Measurements from ENCODE around the gene FNIP2. TPM values are rescaled to one million over a fixed set of nuclear protein-coding genes. Genes with fewer than 3 reads are reported as not detected.
A peak's percentile ranks its signal among the peaks of the same experiment; 100 is the strongest.
"Not testable (repeated sequence)": the region's sequence is repeated elsewhere in the genome, so short reads cannot be mapped to it uniquely, and the experiment has no call there.

The FNIP2 gene
- total RNA-seq, 3 donors from 2014 or later (not counting 1 experiment from before 2014, with no cell fraction given), result 19.4 to 22.6 (median 21.8) TPM

- no peak for TF ChIP-seq CTCF (IDR thresholded peaks at IDR 0.05)
- Mint-ChIP-seq H3K4me3 (peak overlapping the region; percentile 7), H3K27ac (peak overlapping the region in 1 of 2 donors; percentile 23), H3K27me3 (ENCODE audit: low read depth in 2 of 2) (peaks cover 30 to 64% of the 10 kb centered on the region in 2 donors), H3K36me3 (no peaks in the 10 kb centered on the region), H3K4me1 (peaks cover 33 to 35% of the 10 kb centered on the region in 2 donors), H3K9me3 (no peaks in the 10 kb centered on the region)
- H3K4me1 ChIP-seq (ENCODE audit: control insufficient read depth, insufficient read depth, low read length), result peaks cover 5% of the 10 kb centered on the region
- no peaks in the 10 kb centered on the region for H3K36me3 ChIP-seq (ENCODE audit: control insufficient read depth, insufficient read depth, low read length)
- H3K9me3 ChIP-seq (ENCODE audit: control insufficient read depth, insufficient read depth, low read length), result no peaks in the 10 kb centered on the region
- intact Hi-C loops (cut with micrococcal nuclease), result loop anchor here (2.0 kb wide), 1 partner anchor 49 kb away; no protein-coding TSS in a partner anchor
- no peak overlapping the region for H3K4me3 ChIP-seq (ENCODE audit: low read length)
- DNase-seq (peak in 1 of 2 donors; percentile 26), ATAC-seq (peak; percentile 71 to 93 (median 81))
- no peak overlapping the region for H3K27ac ChIP-seq (ENCODE audit: low read length)
- peaks cover 3% of the 10 kb centered on the region for H3K27me3 ChIP-seq (ENCODE audit: control insufficient read depth, insufficient read depth, low read length)
- 22% methylated on average over 5 of the region's 5 CpGs for WGBS (ENCODE audit: insufficient coverage)
These were observed 176.8 kb downstream of the FNIP2 start for GRCh38 chr4:158945529-158946108.

GRCh38 chr4:158946825-158947224 lies 178.0 kb downstream of the FNIP2 start:
- DNase-seq, result no peak
- ATAC-seq, result no peak
- WGBS (ENCODE audit: insufficient coverage), result 97% methylated on average over 2 of the region's 3 CpGs
- peaks cover 5% of the 10 kb centered on the region for H3K4me1 ChIP-seq (ENCODE audit: control insufficient read depth, insufficient read depth, low read length)
- intact Hi-C loops (cut with micrococcal nuclease), result no loop called here
- no peaks in the 10 kb centered on the region for H3K36me3 ChIP-seq (ENCODE audit: control insufficient read depth, insufficient read depth, low read length)
- TF ChIP-seq CTCF (IDR thresholded peaks at IDR 0.05), result no peak
- no peak overlapping the region for H3K4me3 Mint-ChIP-seq
- peaks cover 0 to 4% of the 10 kb centered on the region in 2 donors for H3K9me3 Mint-ChIP-seq
- no peaks in the 10 kb centered on the region for H3K9me3 ChIP-seq (ENCODE audit: control insufficient read depth, insufficient read depth, low read length)
- peak overlapping the region in 1 of 2 donors; percentile 23 for H3K27ac Mint-ChIP-seq
- peaks cover 30 to 58% of the 10 kb centered on the region in 2 donors for H3K27me3 Mint-ChIP-seq (ENCODE audit: low read depth in 2 of 2)
- no peak overlapping the region for H3K4me3 ChIP-seq (ENCODE audit: low read length)
- H3K36me3 Mint-ChIP-seq, result peaks cover 8% of the 10 kb centered on the region
- H3K27me3 ChIP-seq (ENCODE audit: control insufficient read depth, insufficient read depth, low read length), result peaks cover 3% of the 10 kb centered on the region
- no peak overlapping the region for H3K27ac ChIP-seq (ENCODE audit: low read length)
- H3K4me1 Mint-ChIP-seq, result peaks cover 33 to 35% of the 10 kb centered on the region in 2 donors

GRCh38 chr4:158948071-158948470 lies 179.2 kb downstream of the FNIP2 start:
- Histone ChIP-seq H3K36me3 (ENCODE audit: control insufficient read depth, insufficient read depth, low read length) (no peaks in the 10 kb centered on the region), H3K4me3 (ENCODE audit: low read length) (no peak overlapping the region), H3K4me1 (ENCODE audit: control insufficient read depth, insufficient read depth, low read length) (peaks cover 5% of the 10 kb centered on the region), H3K27ac (ENCODE audit: low read length) (no peak overlapping the region), H3K9me3 (ENCODE audit: control insufficient read depth, insufficient read depth, low read length) (peaks cover 6% of the 10 kb centered on the region), H3K27me3 (ENCODE audit: control insufficient read depth, insufficient read depth, low read length) (peaks cover 3% of the 10 kb centered on the region)
- Mint-ChIP-seq H3K9me3 (peaks cover 3 to 10% of the 10 kb centered on the region in 2 donors), H3K4me3 (no peak overlapping the region), H3K4me1 (peaks cover 33 to 35% of the 10 kb centered on the region in 2 donors), H3K27me3 (ENCODE audit: low read depth in 2 of 2) (peaks cover 32 to 66% of the 10 kb centered on the region in 2 donors), H3K27ac (no peak overlapping the region), H3K36me3 (peaks cover 19% of the 10 kb centered on the region)
- 96% methylated on average over 2 of the region's 2 CpGs for WGBS (ENCODE audit: insufficient coverage)
- ATAC-seq (no peak), DNase-seq (no peak)
- no peak for TF ChIP-seq CTCF (IDR thresholded peaks at IDR 0.05)
- intact Hi-C loops (cut with micrococcal nuclease), result no loop called here

- Mint-ChIP-seq H3K4me3 (no peak overlapping the region), H3K27me3 (ENCODE audit: low read depth in 2 of 2) (peaks cover 31 to 65% of the 10 kb centered on the region in 2 donors), H3K4me1 (peaks cover 33 to 35% of the 10 kb centered on the region in 2 donors), H3K27ac (no peak overlapping the region), H3K36me3 (peaks cover 19% of the 10 kb centered on the region), H3K9me3 (peaks cover 3 to 10% of the 10 kb centered on the region in 2 donors)
- TF ChIP-seq CTCF (IDR thresholded peaks at IDR 0.05), result no peak
- no peak overlapping the region for H3K27ac ChIP-seq (ENCODE audit: low read length)
- DNase-seq, result peak in 1 of 2 donors; percentile 7
- peaks cover 3% of the 10 kb centered on the region for H3K27me3 ChIP-seq (ENCODE audit: control insufficient read depth, insufficient read depth, low read length)
- peaks cover 5% of the 10 kb centered on the region for H3K4me1 ChIP-seq (ENCODE audit: control insufficient read depth, insufficient read depth, low read length)
- no peaks in the 10 kb centered on the region for H3K36me3 ChIP-seq (ENCODE audit: control insufficient read depth, insufficient read depth, low read length)
- peaks cover 12% of the 10 kb centered on the region for H3K9me3 ChIP-seq (ENCODE audit: control insufficient read depth, insufficient read depth, low read length)
- intact Hi-C loops (cut with micrococcal nuclease), result no loop called here
- ATAC-seq, result peak in 2 of 3 donors; percentile 53 to 59
- H3K4me3 ChIP-seq (ENCODE audit: low read length), result no peak overlapping the region
These were observed 180.3 kb downstream of the FNIP2 start for GRCh38 chr4:158949099-158949498.

DNA sequence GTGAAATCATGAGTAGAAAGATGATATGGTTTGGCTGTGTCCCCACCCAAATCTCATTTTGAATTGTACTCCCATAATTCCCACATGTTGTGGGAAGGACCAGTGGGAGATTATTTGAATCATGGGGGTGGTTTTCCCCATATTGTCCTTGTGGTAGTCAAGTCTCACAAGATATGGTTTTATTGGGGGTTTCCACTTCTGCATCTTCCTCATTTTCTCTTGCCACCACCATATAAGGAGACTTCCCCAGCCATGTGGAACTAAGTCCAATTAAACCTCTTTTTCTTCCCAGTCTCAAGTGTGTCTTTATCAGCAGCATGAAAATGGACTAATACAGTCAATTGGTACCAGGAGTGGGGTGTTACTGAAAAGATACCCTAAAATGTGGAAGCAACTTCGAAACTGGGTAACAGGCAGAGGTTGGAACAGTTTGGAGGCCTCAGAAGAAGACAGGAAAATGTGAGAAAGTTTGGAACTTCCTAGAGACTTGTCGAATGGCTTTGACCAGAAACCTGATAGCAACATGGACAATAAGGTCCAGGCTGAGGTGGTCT lies 183.5 kb downstream of the FNIP2 start:
- H3K36me3 ChIP-seq (ENCODE audit: control insufficient read depth, insufficient read depth, low read length); H3K27ac Mint-ChIP-seq; ATAC-seq; DNase-seq; H3K27ac ChIP-seq (ENCODE audit: low read length); H3K4me3 ChIP-seq (ENCODE audit: low read length); H3K27me3 ChIP-seq (ENCODE audit: control insufficient read depth, insufficient read depth, low read length); H3K4me1 ChIP-seq (ENCODE audit: control insufficient read depth, insufficient read depth, low read length); H3K4me3 Mint-ChIP-seq; intact Hi-C loops (cut with micrococcal nuclease): not testable (repeated sequence)
- H3K36me3 Mint-ChIP-seq, result peaks cover 19% of the 10 kb centered on the region
- peaks cover 9 to 12% of the 10 kb centered on the region in 2 donors for H3K4me1 Mint-ChIP-seq
- H3K9me3 ChIP-seq (ENCODE audit: control insufficient read depth, insufficient read depth, low read length), result peaks cover 12% of the 10 kb centered on the region
- peaks cover 3 to 10% of the 10 kb centered on the region in 2 donors for H3K9me3 Mint-ChIP-seq
- WGBS (ENCODE audit: insufficient coverage), result 87% methylated on average over 2 of the region's 2 CpGs
- H3K27me3 Mint-ChIP-seq (ENCODE audit: low read depth in 2 of 2), result peaks cover 10 to 37% of the 10 kb centered on the region in 2 donors

Measured in natural killer cell (primary cell).